Activated CD4-positive, alpha-beta T cell treated with anti-CD3 and anti-CD28 coated beads, Interleukin-2, amount 10 ng/mL, durations not matched to agents 7 days and 5 days (primary cell): ENCODE measurements around the gene PRG2. TPM values are rescaled to one million over a fixed set of nuclear protein-coding genes. Genes with fewer than 3 reads are reported as not detected.

Source experiments
- CTCF ChIA-PET: fragments of 350-600 bp; sonication (Branson Sonifier 250); formaldehyde crosslinking; loops from one replicate; lab custom pipeline; 2021; ENCODE audit warnings: antibody characterized with exemption; lab: Charles Lee
- POLR2A ChIA-PET: fragments of 350-600 bp; sonication (Branson Sonifier 250); formaldehyde crosslinking; loops from one replicate; lab custom pipeline; 2021; ENCODE audit warnings: antibody characterized with exemption; lab: Charles Lee
- DNase-seq: peaks from one replicate; pipeline ENCODE4 v3.0.0-alpha.2; 2020
- H3K27ac Mint-ChIP-seq: one replicate; pipeline ENCODE4 v1.8.0; 2021; ENCODE audit warnings: mild to moderate bottlenecking, moderate library complexity, mixed read lengths
- H3K27me3 Mint-ChIP-seq: one replicate; pipeline ENCODE4 v1.8.0; 2021; ENCODE audit warnings: mixed read lengths
- H3K36me3 Mint-ChIP-seq: one replicate; pipeline ENCODE4 v1.8.0; 2021; ENCODE audit warnings: low read depth, mixed read lengths
- H3K4me1 Mint-ChIP-seq: one replicate; pipeline ENCODE4 v1.8.0; 2021; ENCODE audit warnings: mixed read lengths
- H3K4me3 Mint-ChIP-seq: one replicate; pipeline ENCODE4 v1.8.0; 2021; ENCODE audit warnings: mild to moderate bottlenecking, moderate library complexity, mixed read lengths
- H3K9me3 Mint-ChIP-seq: one replicate; pipeline ENCODE4 v1.8.0; 2021; ENCODE audit warnings: mixed read lengths
- total RNA-seq, 2 experiments: library from RNA; stranded (reverse); gene quantifications; one replicate each; pipeline ENCODE4 v1.2.3, GENCODE V29; 2021

The PRG2 gene
- total RNA-seq, 2 experiments from 2014 or later, result 0.17 to 0.40 TPM

GRCh38 chr11:57358543-57358961 is 31.9 kb downstream of the PRG2 start:
- H3K36me3 Mint-ChIP-seq, result no peaks in the 10 kb centered on the region
- H3K4me3 Mint-ChIP-seq, result no peak overlapping the region
- H3K27ac Mint-ChIP-seq, result no peak overlapping the region
- peaks cover 11% of the 10 kb centered on the region for H3K27me3 Mint-ChIP-seq
- H3K4me1 Mint-ChIP-seq, result peaks cover 4% of the 10 kb centered on the region
- no peak for DNase-seq
- ChIA-PET POLR2A (no interaction called here), CTCF (no interaction called here)
- no peaks in the 10 kb centered on the region for H3K9me3 Mint-ChIP-seq

- POLR2A ChIA-PET, result no interaction called here
- H3K4me3 Mint-ChIP-seq, result no peak overlapping the region
- peaks cover 4% of the 10 kb centered on the region for H3K4me1 Mint-ChIP-seq
- CTCF ChIA-PET, result no interaction called here
- H3K36me3 Mint-ChIP-seq, result no peaks in the 10 kb centered on the region
- no peak for DNase-seq
- peaks cover 16% of the 10 kb centered on the region for H3K27me3 Mint-ChIP-seq
- no peak overlapping the region for H3K27ac Mint-ChIP-seq
- H3K9me3 Mint-ChIP-seq, result no peaks in the 10 kb centered on the region
Measured at GRCh38 chr11:57357856-57358255, 32.6 kb downstream of the PRG2 start.

- Mint-ChIP-seq H3K9me3 (no peaks in the 10 kb centered on the region), H3K27me3 (peaks cover 16% of the 10 kb centered on the region), H3K27ac (no peak overlapping the region), H3K36me3 (no peaks in the 10 kb centered on the region), H3K4me1 (peaks cover 4% of the 10 kb centered on the region), H3K4me3 (no peak overlapping the region)
- ChIA-PET CTCF (no interaction called here), POLR2A (no interaction called here)
- DNase-seq, result no peak
Measured at GRCh38 chr11:57357310-57357709, 33.1 kb downstream of the PRG2 start.

- POLR2A ChIA-PET, result no interaction called here
Measured at GRCh38 chr11:57356268-57356667, 34.2 kb downstream of the PRG2 start.

GRCh38 chr11:57354699-57355098 is 35.8 kb downstream of the PRG2 start:
- no peaks in the 10 kb centered on the region for H3K36me3 Mint-ChIP-seq
- H3K27me3 Mint-ChIP-seq, result peaks cover 16% of the 10 kb centered on the region
- no peak for DNase-seq
- H3K9me3 Mint-ChIP-seq, result peaks cover 5% of the 10 kb centered on the region
- H3K4me1 Mint-ChIP-seq, result peaks cover 6% of the 10 kb centered on the region
- CTCF ChIA-PET, result no interaction called here
- H3K4me3 Mint-ChIP-seq, result no peak overlapping the region
- POLR2A ChIA-PET, result no interaction called here
- H3K27ac Mint-ChIP-seq, result no peak overlapping the region

More at GRCh38 chr11:57356268-57356667, 34.2 kb downstream of the PRG2 start:
- Mint-ChIP-seq H3K4me3 (no peak overlapping the region), H3K27ac (no peak overlapping the region), H3K36me3 (no peaks in the 10 kb centered on the region), H3K9me3 (peaks cover 4% of the 10 kb centered on the region), H3K4me1 (peaks cover 4% of the 10 kb centered on the region), H3K27me3 (peaks cover 16% of the 10 kb centered on the region)
- DNase-seq, result no peak
- CTCF ChIA-PET, result interaction anchor here (1.1 to 1.2 kb wide), 2 partner anchors 43 to 102 kb away, joined by 3 read pairs; no protein-coding TSS in a partner anchor

GRCh38 chr11:57353852-57354251 is 36.6 kb downstream of the PRG2 start:
- H3K4me1 Mint-ChIP-seq, result peaks cover 6% of the 10 kb centered on the region
- no peaks in the 10 kb centered on the region for H3K36me3 Mint-ChIP-seq
- H3K9me3 Mint-ChIP-seq, result peaks cover 5% of the 10 kb centered on the region
- ChIA-PET CTCF (no interaction called here), POLR2A (no interaction called here)
- peaks cover 16% of the 10 kb centered on the region for H3K27me3 Mint-ChIP-seq
- no peak for DNase-seq
- H3K4me3 Mint-ChIP-seq, result no peak overlapping the region
- H3K27ac Mint-ChIP-seq, result no peak overlapping the region

- Mint-ChIP-seq H3K9me3 (peaks cover 5% of the 10 kb centered on the region), H3K27ac (no peak overlapping the region), H3K27me3 (peaks cover 16% of the 10 kb centered on the region), H3K4me1 (peaks cover 6% of the 10 kb centered on the region), H3K4me3 (no peak overlapping the region), H3K36me3 (no peaks in the 10 kb centered on the region)
- ChIA-PET CTCF (interaction anchor here (1.1 kb wide), 1 partner anchor 13 kb away, joined by 3 read pairs; no protein-coding TSS in a partner anchor), POLR2A (no interaction called here)
- DNase-seq, result no peak
Measured at GRCh38 chr11:57353446-57353845, 37.0 kb downstream of the PRG2 start.

GRCh38 chr11:57353036-57353435 is 37.4 kb downstream of the PRG2 start:
- H3K27me3 Mint-ChIP-seq, result peaks cover 16% of the 10 kb centered on the region
- ChIA-PET POLR2A (no interaction called here), CTCF (interaction anchor here (1.1 kb wide), 1 partner anchor 13 kb away, joined by 3 read pairs; no protein-coding TSS in a partner anchor)
- no peak overlapping the region for H3K4me3 Mint-ChIP-seq
- no peaks in the 10 kb centered on the region for H3K36me3 Mint-ChIP-seq
- no peak overlapping the region for H3K27ac Mint-ChIP-seq
- DNase-seq, result no peak
- peaks cover 6% of the 10 kb centered on the region for H3K4me1 Mint-ChIP-seq
- H3K9me3 Mint-ChIP-seq, result peaks cover 5% of the 10 kb centered on the region

GRCh38 chr11:57349491-57350274 is 40.8 kb downstream of the PRG2 start:
- Mint-ChIP-seq H3K9me3 (peaks cover 5% of the 10 kb centered on the region), H3K27ac (no peak overlapping the region), H3K4me3 (no peak overlapping the region), H3K4me1 (peaks cover 3% of the 10 kb centered on the region), H3K27me3 (peaks cover 7% of the 10 kb centered on the region), H3K36me3 (no peaks in the 10 kb centered on the region)
- CTCF ChIA-PET, result interaction anchor here (0.6 to 1.0 kb wide), 4 partner anchors 19 to 108 kb away, joined by 3 to 4 read pairs (median 3); no protein-coding TSS in a partner anchor
- POLR2A ChIA-PET, result no interaction called here
- DNase-seq, result peak; percentile 60

GRCh38 chr11:57348636-57349313 is 41.7 kb downstream of the PRG2 start:
- Mint-ChIP-seq H3K4me3 (no peak overlapping the region), H3K4me1 (peaks cover 3% of the 10 kb centered on the region), H3K27me3 (peaks cover 5% of the 10 kb centered on the region), H3K9me3 (peaks cover 5% of the 10 kb centered on the region), H3K27ac (no peak overlapping the region), H3K36me3 (no peaks in the 10 kb centered on the region)
- DNase-seq, result no peak
- POLR2A ChIA-PET, result no interaction called here
- CTCF ChIA-PET, result interaction anchor here (0.6 to 0.7 kb wide), 2 partner anchors 22 to 346 kb away, joined by 3 read pairs; no protein-coding TSS in a partner anchor

GRCh38 chr11:57348052-57348451 is 42.4 kb downstream of the PRG2 start:
- CTCF ChIA-PET, result interaction anchor here (0.8 kb wide), 1 partner anchor 110 kb away, joined by 3 read pairs; no protein-coding TSS in a partner anchor
- DNase-seq, result no peak
- Mint-ChIP-seq H3K4me1 (peaks cover 3% of the 10 kb centered on the region), H3K27me3 (peaks cover 2% of the 10 kb centered on the region), H3K27ac (no peak overlapping the region), H3K9me3 (peaks cover 5% of the 10 kb centered on the region), H3K36me3 (no peaks in the 10 kb centered on the region), H3K4me3 (no peak overlapping the region)
- POLR2A ChIA-PET, result no interaction called here

- ChIA-PET POLR2A (no interaction called here), CTCF (interaction anchor here (0.8 to 1.0 kb wide), 2 partner anchors 9 to 111 kb away, joined by 3 read pairs; partner anchors contain the start of gene P2RX3)
- no peaks in the 10 kb centered on the region for H3K36me3 Mint-ChIP-seq
- peaks cover 5% of the 10 kb centered on the region for H3K9me3 Mint-ChIP-seq
- H3K27me3 Mint-ChIP-seq, result no peaks in the 10 kb centered on the region
- H3K4me1 Mint-ChIP-seq, result peaks cover 3% of the 10 kb centered on the region
- DNase-seq, result no peak
- H3K4me3 Mint-ChIP-seq, result no peak overlapping the region
- peak overlapping the region; percentile 62 for H3K27ac Mint-ChIP-seq
Measured at GRCh38 chr11:57347336-57347735, 43.1 kb downstream of the PRG2 start.
